HepG2 (cell line): ENCODE measurements around the gene NUBP2. TPM values are rescaled to one million over a fixed set of nuclear protein-coding genes. Genes with fewer than 3 reads are reported as not detected.

ENCODE experiments used
- ATAC-seq: fragments of 200-7000 bp; cut with Tn5 transposase; 3 replicates; pipeline ENCODE4 v1.9.1; 2020; ENCODE audit warnings: mild to moderate bottlenecking, moderate library complexity
- BruUV-seq: library from RNA; stranded (reverse); fragments of 400-500 nt; replicated peaks from 2 replicates; lab custom pipeline; 2021; lab: Mats Ljungman, UMichigan
- CTCF ChIA-PET: fragments of 300-600 bp; formaldehyde crosslinking; extraction: SDS; loops from one replicate; lab custom pipeline; 2021; ENCODE audit warnings: low total read pairs, inconsistent platforms, low intra/inter-chr PET ratio; lab: Yijun Ruan, JAX
- POLR2A ChIA-PET: fragments of 350-600 bp; sonication (Branson Sonifier 250); formaldehyde crosslinking; loops from one replicate; lab custom pipeline; 2020; ENCODE audit warnings: antibody characterized with exemption, inconsistent platforms; lab: Yijun Ruan, JAX
- DNase-seq: peaks from one replicate; pipeline ENCODE4 v3.0.0-alpha.2; 2015; ENCODE audit warnings: low spot score
- FAIRE-seq: peaks from 3 replicates; lab custom pipeline; 2011; peaks lifted over from hg19 to GRCh38; lab: Jason Lieb, UNC
- H2AFZ ChIP-seq: one replicate; pipeline ENCODE4 v1.6.1; 2011; ENCODE audit warnings: low read length, inconsistent platforms
- H3K27ac ChIP-seq: fragments of 300-600 bp; 3 replicates; pipeline ENCODE4 v1.8.0; 2011; ENCODE audit warnings: mixed run types, mild to moderate bottlenecking, mixed read lengths, low read length, inconsistent platforms; ENCODE audit not compliant: insufficient read depth; ENCODE audit errors: extremely low read length
- H3K27me3 ChIP-seq, 2 experiments: fragments of 200-600 bp in 1 of 2; 2 replicates in 1 of 2; 3 replicates in 1 of 2; pipeline versions ENCODE4 v1.6.0 to v1.8.0; 2011; ENCODE audit warnings: low read length in 2 of 2, mild to moderate bottlenecking in 2 of 2, moderate library complexity in 2 of 2, inconsistent platforms in 1 of 2; ENCODE audit not compliant: insufficient read depth in 2 of 2, control insufficient read depth in 1 of 2
- H3K36me3 ChIP-seq, 2 experiments: fragments of 200-600 bp in 1 of 2; replicated peaks in 1 of 2; 2 replicates in 1 of 2; 3 replicates in 1 of 2; pipeline versions ENCODE4 v1.5.1 to v1.8.0; 2011; ENCODE audit warnings: low read length in 2 of 2, inconsistent platforms in 1 of 2; ENCODE audit not compliant: insufficient read depth in 2 of 2, control insufficient read depth in 1 of 2
- H3K4me1 ChIP-seq: 2 replicates; pipeline ENCODE4 v1.5.1; 2012; ENCODE audit warnings: low read length, inconsistent platforms; ENCODE audit not compliant: insufficient read depth
- H3K4me2 ChIP-seq: 2 replicates; pipeline ENCODE4 v1.6.0; 2011; ENCODE audit warnings: low read depth, low read length, inconsistent platforms
- H3K4me3 ChIP-seq, 3 experiments: fragments of 200-600 bp in 1 of 3; sonication (generic), shearing (Covaris generic) in 1 of 3; replicated peaks in 1 of 3; 2 replicates each; pipeline ENCODE4 v1.5.1; 2011 to 2016; ENCODE audit warnings: low read length in 3 of 3, inconsistent platforms in 2 of 3, low read depth in 2 of 3, mild to moderate bottlenecking in 2 of 3, control low read depth in 1 of 3, mixed read lengths in 1 of 3; ENCODE audit not compliant: insufficient read depth in 1 of 3
- H3K79me2 ChIP-seq: one replicate; pipeline ENCODE4 v1.6.1; 2011; ENCODE audit warnings: low read length, inconsistent platforms; ENCODE audit not compliant: insufficient read depth
- H3K9ac ChIP-seq: 2 replicates; pipeline ENCODE4 v1.6.0; 2011; ENCODE audit warnings: mild to moderate bottlenecking, low read depth, low read length, inconsistent platforms; ENCODE audit not compliant: insufficient read depth
- H3K9me3 ChIP-seq: 2 replicates; pipeline ENCODE4 v1.5.1; 2012; ENCODE audit warnings: mild to moderate bottlenecking, low read length
- H4K20me1 ChIP-seq: 2 replicates; pipeline ENCODE4 v1.6.0; 2011; ENCODE audit warnings: inconsistent platforms, mild to moderate bottlenecking, low read length, moderate library complexity; ENCODE audit not compliant: insufficient read depth
- GABPB1 ChIP-seq: IDR thresholded peaks from 2 replicates; pipeline ENCODE4 v1.6.1; 2016; ENCODE audit warnings: mild to moderate bottlenecking, missing genetic modification reagents, moderate library complexity, missing compliant biosample characterization
- KDM5B ChIP-seq: sonication (generic); formaldehyde crosslinking; IDR thresholded peaks from 2 replicates; pipeline ENCODE4 v1.4.0; 2020; ENCODE audit warnings: missing genetic modification reagents, mild to moderate bottlenecking, borderline replicate concordance
- RBFOX2 ChIP-seq: fragments of 200-400 bp; formaldehyde crosslinking; IDR thresholded peaks from 2 replicates; pipeline ENCODE4 v1.6.1; 2017; ENCODE audit warnings: low read depth, mild to moderate bottlenecking, low read length
- TFDP1 ChIP-seq: IDR thresholded peaks from 2 replicates; pipeline ENCODE4 v1.6.1; 2016; ENCODE audit warnings: missing compliant biosample characterization, missing genetic modification reagents, borderline replicate concordance
- ZHX2 ChIP-seq, 2 experiments: sonication (generic) in 1 of 2; formaldehyde crosslinking in 1 of 2; IDR thresholded peaks; 2 replicates each; pipeline versions ENCODE4 v1.6.1 to v1.9.0; 2014 to 2022; ENCODE audit warnings: antibody characterized with exemption in 1 of 2, borderline replicate concordance in 1 of 2, inconsistent platforms in 1 of 2, low read depth in 1 of 2, missing genetic modification reagents in 1 of 2
- ZNF660 ChIP-seq: sonication (generic); formaldehyde crosslinking; IDR thresholded peaks from 2 replicates; pipeline ENCODE4 v1.5.1; 2020; ENCODE audit warnings: mild to moderate bottlenecking, low read depth, missing genetic modification reagents, borderline replicate concordance
- ZNF761 ChIP-seq: sonication (generic); formaldehyde crosslinking; conservative IDR thresholded peaks from 2 replicates; pipeline ENCODE4 v1.4.0; 2020; ENCODE audit warnings: mild to moderate bottlenecking, missing genetic modification reagents
- WGBS: methylation state at CpG from one replicate; pipeline ENCODE4 v1.1.6; 2017; ENCODE audit warnings: low lambda C conversion rate; 5-methylcytosine and 5-hydroxymethylcytosine counted together
- in situ Hi-C: cut with HindIII; loops from 2 replicates; pipeline ENCODE4 v1.10.0; 2017; ENCODE audit warnings: low pct_unique_long_range_greater_than_20kb; ENCODE audit not compliant: extremely low pct_ligation_motif_present
- intact Hi-C: fragments of 100-400 bp; cut with micrococcal nuclease; formaldehyde crosslinking; loops from one replicate; pipeline ENCODE4 v1.10.0; 2022; ENCODE audit not compliant: unreplicated experiment
- polyA plus RNA-seq, 8 experiments: library from polyadenylated mRNA; depleted of rRNA in 3 of 8; stranded (reverse) in 7 of 8; unstranded in 1 of 8; fragments of >200 nt; fragmentation: Illumina TruSeq in 4 of 8; extraction: Trizol in 4 of 8; gene quantifications; 2 replicates each; pipeline versions ENCODE4 v1.2.1 to v1.2.3, GENCODE V29; 2011 to 2016; ENCODE audit warnings: low read depth in 4 of 8, missing spikeins in 1 of 8, mixed read lengths in 1 of 8; ENCODE audit not compliant: insufficient read depth in 1 of 8
- total RNA-seq, 5 experiments: library from RNA; depleted of rRNA; stranded (reverse); fragments of >200 nt; fragmentation: Illumina TruSeq; extraction: Trizol; gene quantifications; 2 replicates each; pipeline ENCODE4 v1.2.3, GENCODE V29; 2016; ENCODE audit warnings: low read depth in 1 of 5

Gene NUBP2
- total and polyA plus RNA-seq, 2 of the 13 experiments (the other 11 are each of a cell fraction or from before 2014, with no cell fraction given) = 25.7 to 61.5 TPM

- 0 out of 2 replicates have a peak, but pooled peaks have one; percentile 31 for TF ChIP-seq RBFOX2
- TF ChIP-seq TFDP1 = no peak
- TF ChIP-seq GABPB1 (CRISPR knock-in tag) = peak; percentile 5; the same call in 1 of the 2 replicates
- no peak for TF ChIP-seq KDM5B
- no peak overlapping the region for H3K4me2 ChIP-seq
- ChIA-PET CTCF (no interaction called here), POLR2A (no interaction called here)
- no peak overlapping the region for H3K9ac ChIP-seq
- H3K9me3 ChIP-seq = no peaks in the 10 kb centered on the region
- H3K36me3 ChIP-seq = peaks cover 4 to 7% of the 10 kb centered on the region in 2 experiments; a peak in 3 of 5 replicates
- no peak overlapping the region for H2AFZ ChIP-seq
- intact Hi-C loops (no loop called here), in situ Hi-C loops (no loop called here)
- H3K4me3 ChIP-seq = no peak overlapping the region
- H3K4me1 ChIP-seq = peaks cover 10% of the 10 kb centered on the region
- H3K27me3 ChIP-seq = peaks cover 0 to 2% of the 10 kb centered on the region in 2 experiments; a peak in 1 of 5 replicates
- 98% methylated on average over 11 of the region's 51 CpGs for WGBS
- H3K79me2 ChIP-seq = peaks cover 26% of the 10 kb centered on the region
- no TSS peak for BruUV-seq
- FAIRE-seq (no peak), ATAC-seq (no peak), DNase-seq (no peak)
- H4K20me1 ChIP-seq = peaks cover 4% of the 10 kb centered on the region; the same call in 1 of the 2 replicates
- H3K27ac ChIP-seq = no peak overlapping the region
These were observed 3.7 kb downstream of the NUBP2 start for GRCh38 chr16:1786242-1787055.

GRCh38 chr16:1787056-1787321 is 4.2 kb downstream of the NUBP2 start:
- FAIRE-seq = no peak
- peaks cover 26% of the 10 kb centered on the region for H3K79me2 ChIP-seq
- H3K36me3 ChIP-seq = peaks cover 4 to 7% of the 10 kb centered on the region in 2 experiments; a peak in 3 of 5 replicates
- H3K4me3 ChIP-seq = no peak overlapping the region
- in situ Hi-C loops (no loop called here), intact Hi-C loops (no loop called here)
- 92% methylated on average over 2 of the region's 6 CpGs for WGBS
- H3K4me2 ChIP-seq = no peak overlapping the region
- DNase-seq = no peak
- H3K27me3 ChIP-seq = peaks cover 0 to 2% of the 10 kb centered on the region in 2 experiments; a peak in 1 of 5 replicates
- ATAC-seq = no peak
- H4K20me1 ChIP-seq = peaks cover 4% of the 10 kb centered on the region; the same call in 1 of the 2 replicates
- H3K9me3 ChIP-seq = no peaks in the 10 kb centered on the region
- BruUV-seq = no TSS peak
- ChIA-PET POLR2A (no interaction called here), CTCF (no interaction called here)
- H2AFZ ChIP-seq = no peak overlapping the region
- peaks cover 10% of the 10 kb centered on the region for H3K4me1 ChIP-seq
- no peak overlapping the region for H3K9ac ChIP-seq
- no peak overlapping the region for H3K27ac ChIP-seq
- no peak for TF ChIP-seq ZNF761
- no peak for TF ChIP-seq ZNF660 (CRISPR knock-in tag)
- TF ChIP-seq ZHX2 (IDR thresholded peaks at IDR 0.05; ENCODE audit: low read depth) = no peak
- no peak for TF ChIP-seq ZHX2 (CRISPR knock-in tag; IDR thresholded peaks at IDR 0.05; ENCODE audit: borderline replicate concordance)
